ENCODE results near the gene CALR3. TPM values are rescaled to one million over a fixed set of nuclear protein-coding genes. Genes with fewer than 3 reads are reported as not detected.

CALR3 gene
- total RNA-seq, 1 experiment from 2014 or later = not detected

DNA sequence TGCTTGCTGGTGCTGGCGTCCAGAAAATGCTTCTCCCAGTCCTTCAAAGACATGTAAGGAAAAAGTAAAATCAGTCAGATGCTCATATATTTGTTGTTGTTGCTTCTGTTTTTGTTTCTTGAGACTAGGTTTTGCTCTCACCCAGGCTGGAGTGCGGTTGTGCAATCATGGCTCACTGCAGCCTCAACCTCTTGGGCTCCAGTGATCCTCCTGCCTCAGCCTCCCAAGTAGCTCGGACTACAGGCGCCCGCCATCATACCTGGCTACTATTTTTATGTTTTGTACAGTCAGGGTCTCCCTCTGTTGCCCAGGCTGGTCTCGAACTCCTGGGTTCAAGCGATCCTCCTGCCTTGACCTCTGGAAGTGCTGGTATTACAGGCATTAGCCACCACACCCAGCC, 13.2 kb downstream of the CALR3 start:
- ChIA-PET POLR2A (no interaction called here), CTCF (no interaction called here)
- Mint-ChIP-seq H3K36me3 (ENCODE audit: insufficient read depth, unreplicated experiment) (no peaks in the 10 kb centered on the region), H3K27ac (ENCODE audit: unreplicated experiment) (no peak overlapping the region), H3K4me3 (ENCODE audit: unreplicated experiment) (no peak overlapping the region), H3K4me1 (ENCODE audit: low read depth, unreplicated experiment) (no peaks in the 10 kb centered on the region), H3K9me3 (ENCODE audit: unreplicated experiment) (no peaks in the 10 kb centered on the region), H3K27me3 (ENCODE audit: insufficient read depth, unreplicated experiment) (no peaks in the 10 kb centered on the region)
- Histone ChIP-seq H3K4me1 (no peaks in the 10 kb centered on the region), H3K9me3 (no peaks in the 10 kb centered on the region), H3K27me3 (replicated peaks; ENCODE audit: control insufficient read depth, insufficient read depth, low read length) (no peaks in the 10 kb centered on the region), H3K4me3 (ENCODE audit: low read depth, low read length) (no peak overlapping the region), H3K36me3 (ENCODE audit: control insufficient read depth, insufficient read depth, low read length) (no peaks in the 10 kb centered on the region)
- DNase-seq = no peak
- intact Hi-C loops (cut with micrococcal nuclease; ENCODE audit: unreplicated experiment) = no loop called here
- TF ChIP-seq, protein P1, sequence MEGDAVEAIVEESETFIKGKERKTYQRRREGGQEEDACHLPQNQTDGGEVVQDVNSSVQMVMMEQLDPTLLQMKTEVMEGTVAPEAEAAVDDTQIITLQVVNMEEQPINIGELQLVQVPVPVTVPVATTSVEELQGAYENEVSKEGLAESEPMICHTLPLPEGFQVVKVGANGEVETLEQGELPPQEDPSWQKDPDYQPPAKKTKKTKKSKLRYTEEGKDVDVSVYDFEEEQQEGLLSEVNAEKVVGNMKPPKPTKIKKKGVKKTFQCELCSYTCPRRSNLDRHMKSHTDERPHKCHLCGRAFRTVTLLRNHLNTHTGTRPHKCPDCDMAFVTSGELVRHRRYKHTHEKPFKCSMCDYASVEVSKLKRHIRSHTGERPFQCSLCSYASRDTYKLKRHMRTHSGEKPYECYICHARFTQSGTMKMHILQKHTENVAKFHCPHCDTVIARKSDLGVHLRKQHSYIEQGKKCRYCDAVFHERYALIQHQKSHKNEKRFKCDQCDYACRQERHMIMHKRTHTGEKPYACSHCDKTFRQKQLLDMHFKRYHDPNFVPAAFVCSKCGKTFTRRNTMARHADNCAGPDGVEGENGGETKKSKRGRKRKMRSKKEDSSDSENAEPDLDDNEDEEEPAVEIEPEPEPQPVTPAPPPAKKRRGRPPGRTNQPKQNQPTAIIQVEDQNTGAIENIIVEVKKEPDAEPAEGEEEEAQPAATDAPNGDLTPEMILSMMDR (IDR thresholded peaks at IDR 0.05; ENCODE audit: insufficient read depth in 1 of 2, low read depth in 1 of 2, low read length in 1 of 2, severe bottlenecking in 1 of 2, unreplicated experiment in 1 of 2) = no peak
- BruUV-seq (replicated peaks) = no TSS peak

DNA sequence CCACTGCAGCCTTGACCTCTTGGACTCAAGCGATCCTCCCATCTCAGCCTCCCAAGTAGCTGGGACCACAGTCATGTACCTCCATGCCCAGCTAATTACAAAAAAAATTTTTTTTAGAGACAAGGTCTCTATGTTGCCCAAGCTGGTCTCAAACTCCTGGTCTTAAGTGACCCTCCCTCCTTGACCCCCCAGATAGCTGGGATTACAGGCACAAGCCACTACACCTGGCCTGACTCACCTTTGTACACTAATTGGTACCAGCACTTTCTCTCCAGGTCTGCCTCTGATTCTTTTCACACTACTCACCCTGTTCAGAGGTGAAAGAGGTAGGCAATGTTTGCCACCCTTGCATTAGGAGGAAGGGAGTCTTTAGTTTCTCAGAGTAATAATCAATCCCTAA, 18.7 kb downstream of the CALR3 start:
- Mint-ChIP-seq H3K27me3 (ENCODE audit: insufficient read depth, unreplicated experiment) (no peaks in the 10 kb centered on the region), H3K27ac (ENCODE audit: unreplicated experiment) (no peak overlapping the region), H3K4me3 (ENCODE audit: unreplicated experiment) (no peak overlapping the region), H3K36me3 (ENCODE audit: insufficient read depth, unreplicated experiment) (no peaks in the 10 kb centered on the region), H3K9me3 (ENCODE audit: unreplicated experiment) (no peaks in the 10 kb centered on the region), H3K4me1 (ENCODE audit: low read depth, unreplicated experiment) (no peaks in the 10 kb centered on the region)
- ChIA-PET CTCF (no interaction called here), POLR2A (no interaction called here)
- intact Hi-C loops (cut with micrococcal nuclease; ENCODE audit: unreplicated experiment) = no loop called here
- TF ChIP-seq, protein P1 (IDR thresholded peaks at IDR 0.05; ENCODE audit: insufficient read depth in 1 of 2, low read depth in 1 of 2, low read length in 1 of 2, severe bottlenecking in 1 of 2, unreplicated experiment in 1 of 2) = no peak
- Histone ChIP-seq H3K4me3 (ENCODE audit: low read depth, low read length) (no peak overlapping the region), H3K9me3 (peaks cover 8% of the 10 kb centered on the region), H3K4me1 (no peaks in the 10 kb centered on the region), H3K27me3 (replicated peaks; ENCODE audit: control insufficient read depth, insufficient read depth, low read length) (no peaks in the 10 kb centered on the region), H3K36me3 (ENCODE audit: control insufficient read depth, insufficient read depth, low read length) (no peaks in the 10 kb centered on the region)
- no TSS peak for BruUV-seq (replicated peaks)
- DNase-seq = no peak

DNA sequence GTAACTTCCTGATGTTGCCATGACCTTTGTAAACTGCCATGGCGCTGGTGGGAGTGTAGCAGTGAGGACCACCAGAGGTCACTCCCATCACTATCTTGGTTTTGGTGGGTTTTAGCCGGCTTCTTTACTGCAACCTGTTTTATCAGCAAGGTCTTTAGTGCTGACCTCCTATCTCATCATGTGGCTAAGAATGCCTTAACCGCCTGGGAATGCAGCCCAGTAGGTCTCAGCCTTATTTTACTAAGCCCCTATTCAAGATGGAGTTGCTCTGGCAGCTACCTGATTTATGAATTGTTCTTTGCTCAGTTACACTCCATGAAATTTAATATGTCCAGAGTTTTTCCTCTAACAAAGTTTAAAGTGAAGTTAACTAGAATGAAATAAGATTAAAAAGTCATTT, 19.6 kb downstream of the CALR3 start:
- Histone ChIP-seq H3K36me3 (ENCODE audit: control insufficient read depth, insufficient read depth, low read length) (no peaks in the 10 kb centered on the region), H3K4me1 (no peaks in the 10 kb centered on the region), H3K27me3 (replicated peaks; ENCODE audit: control insufficient read depth, insufficient read depth, low read length) (no peaks in the 10 kb centered on the region), H3K4me3 (ENCODE audit: low read depth, low read length) (no peak overlapping the region), H3K9me3 (peaks cover 8% of the 10 kb centered on the region)
- intact Hi-C loops (cut with micrococcal nuclease; ENCODE audit: unreplicated experiment) = no loop called here
- TF ChIP-seq, protein P1 (IDR thresholded peaks at IDR 0.05; ENCODE audit: insufficient read depth in 1 of 2, low read depth in 1 of 2, low read length in 1 of 2, severe bottlenecking in 1 of 2, unreplicated experiment in 1 of 2) = no peak
- no TSS peak for BruUV-seq (replicated peaks)
- no peak for DNase-seq
- no peak overlapping the region for H3K4me3 Mint-ChIP-seq (ENCODE audit: unreplicated experiment)
- no peaks in the 10 kb centered on the region for H3K36me3 Mint-ChIP-seq (ENCODE audit: insufficient read depth, unreplicated experiment)
- no peaks in the 10 kb centered on the region for H3K27me3 Mint-ChIP-seq (ENCODE audit: insufficient read depth, unreplicated experiment)
- H3K9me3 Mint-ChIP-seq (ENCODE audit: unreplicated experiment) = no peaks in the 10 kb centered on the region
- no peaks in the 10 kb centered on the region for H3K4me1 Mint-ChIP-seq (ENCODE audit: low read depth, unreplicated experiment)
- H3K27ac Mint-ChIP-seq (ENCODE audit: unreplicated experiment) = no peak overlapping the region
- CTCF ChIA-PET = no interaction called here
- POLR2A ChIA-PET = no interaction called here
